Stimulated activated naive CD8-positive, alpha-beta T cell treated with anti-CD3 and anti-CD28 coated beads, Interleukin-15, amount 100 ng/mL, for 72 hours (primary cell): ENCODE measurements around the gene SLC49A3.

Source experiments
- ATAC-seq: fragments of 150-1000 bp; cut with Tn5 transposase; 2 replicates; pipeline ENCODE4 v1.10.0; 2021; ENCODE audit warnings: mild to moderate bottlenecking, moderate library complexity
- DNase-seq, 2 donors: peaks; one replicate each; pipeline ENCODE4 v3.0.0; 2021 to 2022
- H3K27ac Mint-ChIP-seq, 2 donors: one replicate each; pipeline ENCODE4 v1.8.0; 2022; ENCODE audit warnings: mild to moderate bottlenecking in 2 of 2, mixed read lengths in 2 of 2, moderate library complexity in 2 of 2
- H3K27me3 Mint-ChIP-seq: one replicate; pipeline ENCODE4 v1.8.0; 2022; ENCODE audit warnings: mixed read lengths
- H3K4me1 Mint-ChIP-seq: one replicate; pipeline ENCODE4 v1.8.0; 2022; ENCODE audit warnings: mild to moderate bottlenecking, mixed read lengths
- H3K4me3 Mint-ChIP-seq, 2 donors: one replicate each; pipeline ENCODE4 v1.8.0; 2022; ENCODE audit warnings: mild to moderate bottlenecking in 2 of 2, mixed read lengths in 2 of 2, moderate library complexity in 1 of 2
- H3K9me3 Mint-ChIP-seq, 2 donors: one replicate each; pipeline ENCODE4 v1.8.0; 2022; ENCODE audit warnings: mixed read lengths in 2 of 2

SLC49A3 gene

GRCh38 chr4:659851-660250 is 29.1 kb downstream of the SLC49A3 start:
- H3K4me1 Mint-ChIP-seq: peaks cover 26% of the 10 kb centered on the region
- H3K9me3 Mint-ChIP-seq: no peaks in the 10 kb centered on the region
- H3K27ac Mint-ChIP-seq: no peak overlapping the region
- no peaks in the 10 kb centered on the region for H3K27me3 Mint-ChIP-seq
- DNase-seq (no peak), ATAC-seq (no peak)
- H3K4me3 Mint-ChIP-seq: no peak overlapping the region

- no peak overlapping the region for H3K4me3 Mint-ChIP-seq
- H3K27me3 Mint-ChIP-seq: no peaks in the 10 kb centered on the region
- no peak for DNase-seq
- H3K9me3 Mint-ChIP-seq: no peaks in the 10 kb centered on the region
- no peak overlapping the region for H3K27ac Mint-ChIP-seq
- ATAC-seq: no peak
- H3K4me1 Mint-ChIP-seq: peaks cover 18% of the 10 kb centered on the region
These were observed 30.0 kb downstream of the SLC49A3 start for GRCh38 chr4:658681-659667.

GRCh38 chr4:657834-658667 is 30.9 kb downstream of the SLC49A3 start:
- no peaks in the 10 kb centered on the region for H3K9me3 Mint-ChIP-seq
- H3K27ac Mint-ChIP-seq: no peak overlapping the region
- H3K4me1 Mint-ChIP-seq: peaks cover 14% of the 10 kb centered on the region
- H3K27me3 Mint-ChIP-seq: peaks cover 3% of the 10 kb centered on the region
- DNase-seq: no peak
- ATAC-seq: peak; percentile 35
- H3K4me3 Mint-ChIP-seq: no peak overlapping the region

- Mint-ChIP-seq H3K9me3 (no peaks in the 10 kb centered on the region), H3K27me3 (peaks cover 8% of the 10 kb centered on the region), H3K4me1 (peaks cover 7% of the 10 kb centered on the region), H3K27ac (no peak overlapping the region), H3K4me3 (no peak overlapping the region)
- DNase-seq (no peak), ATAC-seq (no peak)
These were observed 31.6 kb downstream of the SLC49A3 start for GRCh38 chr4:657338-657833.

GRCh38 chr4:656436-657337 is 32.3 kb downstream of the SLC49A3 start:
- no peak for DNase-seq
- ATAC-seq: peak; percentile 9
- Mint-ChIP-seq H3K4me1 (peaks cover under 1% of the 10 kb centered on the region), H3K4me3 (no peak overlapping the region), H3K9me3 (no peaks in the 10 kb centered on the region), H3K27me3 (peaks cover 13% of the 10 kb centered on the region), H3K27ac (no peak overlapping the region)

- Mint-ChIP-seq H3K4me1 (no peaks in the 10 kb centered on the region), H3K27ac (peak overlapping the region; percentile 72 to 82), H3K27me3 (peaks cover 24% of the 10 kb centered on the region), H3K4me3 (no peak overlapping the region), H3K9me3 (no peaks in the 10 kb centered on the region)
- no peak for DNase-seq
- no peak for ATAC-seq
These were observed 33.3 kb downstream of the SLC49A3 start for GRCh38 chr4:655464-656151.

GRCh38 chr4:654871-655463 is 34.0 kb downstream of the SLC49A3 start:
- no peak overlapping the region for H3K27ac Mint-ChIP-seq
- H3K4me3 Mint-ChIP-seq: no peak overlapping the region
- no peaks in the 10 kb centered on the region for H3K9me3 Mint-ChIP-seq
- peaks cover 31% of the 10 kb centered on the region for H3K27me3 Mint-ChIP-seq
- ATAC-seq: no peak
- DNase-seq: no peak
- H3K4me1 Mint-ChIP-seq: no peaks in the 10 kb centered on the region

- Mint-ChIP-seq H3K4me1 (no peaks in the 10 kb centered on the region), H3K27ac (no peak overlapping the region), H3K9me3 (no peaks in the 10 kb centered on the region), H3K4me3 (no peak overlapping the region), H3K27me3 (peaks cover 33% of the 10 kb centered on the region)
- ATAC-seq (no peak), DNase-seq (no peak)
These were observed 34.5 kb downstream of the SLC49A3 start for GRCh38 chr4:654503-654845.

- DNase-seq (no peak), ATAC-seq (no peak)
- H3K9me3 Mint-ChIP-seq: no peaks in the 10 kb centered on the region
- H3K27me3 Mint-ChIP-seq: peaks cover 38% of the 10 kb centered on the region
- no peak overlapping the region for H3K27ac Mint-ChIP-seq
- H3K4me3 Mint-ChIP-seq: no peak overlapping the region
- H3K4me1 Mint-ChIP-seq: no peaks in the 10 kb centered on the region
These were observed 35.0 kb downstream of the SLC49A3 start for GRCh38 chr4:653831-654502.

- H3K27me3 Mint-ChIP-seq: peaks cover 46% of the 10 kb centered on the region
- DNase-seq (no peak), ATAC-seq (no peak)
- H3K9me3 Mint-ChIP-seq: no peaks in the 10 kb centered on the region
- H3K27ac Mint-ChIP-seq: peak overlapping the region in 1 of 2 donors; percentile 37
- H3K4me1 Mint-ChIP-seq: no peaks in the 10 kb centered on the region
- H3K4me3 Mint-ChIP-seq: no peak overlapping the region
These were observed 35.7 kb downstream of the SLC49A3 start for GRCh38 chr4:653080-653821.

GRCh38 chr4:651884-652642 is 36.9 kb downstream of the SLC49A3 start:
- H3K4me3 Mint-ChIP-seq: no peak overlapping the region
- ATAC-seq (no peak), DNase-seq (no peak)
- no peak overlapping the region for H3K27ac Mint-ChIP-seq
- H3K4me1 Mint-ChIP-seq: no peaks in the 10 kb centered on the region
- no peaks in the 10 kb centered on the region for H3K9me3 Mint-ChIP-seq
- peaks cover 57% of the 10 kb centered on the region for H3K27me3 Mint-ChIP-seq

- Mint-ChIP-seq H3K27ac (no peak overlapping the region), H3K27me3 (peaks cover 65% of the 10 kb centered on the region), H3K4me1 (peaks cover 6% of the 10 kb centered on the region), H3K4me3 (no peak overlapping the region), H3K9me3 (no peaks in the 10 kb centered on the region)
- DNase-seq (no peak), ATAC-seq (no peak)
These were observed 37.7 kb downstream of the SLC49A3 start for GRCh38 chr4:650951-651883.
